ENCODE measurements around the gene COLQ.
"Not testable (repeated sequence)": the region's sequence is repeated elsewhere in the genome, so short reads cannot be mapped to it uniquely, and the experiment has no call there.

COLQ gene

DNA sequence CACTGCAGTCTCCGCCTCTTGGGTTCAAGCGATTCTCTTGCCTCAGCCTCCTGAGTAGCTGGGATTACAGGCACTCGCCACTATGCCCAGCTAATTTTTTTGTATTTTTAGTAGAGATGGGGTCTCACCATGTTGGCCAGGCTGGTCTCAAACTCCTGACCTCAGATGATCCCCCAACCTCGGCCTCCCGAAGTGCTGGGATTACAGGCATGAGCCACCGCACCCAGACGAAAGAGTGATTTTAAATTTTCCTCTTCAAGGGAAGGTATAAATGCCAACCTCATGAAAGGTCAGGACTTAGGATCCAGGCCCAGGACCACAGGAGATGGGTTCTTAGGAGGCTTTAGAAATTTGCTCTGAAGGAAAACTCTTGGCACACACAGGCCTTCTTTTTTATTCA is 110.5 kb downstream of the COLQ start:
- DNase-seq, result not testable (repeated sequence)

DNA sequence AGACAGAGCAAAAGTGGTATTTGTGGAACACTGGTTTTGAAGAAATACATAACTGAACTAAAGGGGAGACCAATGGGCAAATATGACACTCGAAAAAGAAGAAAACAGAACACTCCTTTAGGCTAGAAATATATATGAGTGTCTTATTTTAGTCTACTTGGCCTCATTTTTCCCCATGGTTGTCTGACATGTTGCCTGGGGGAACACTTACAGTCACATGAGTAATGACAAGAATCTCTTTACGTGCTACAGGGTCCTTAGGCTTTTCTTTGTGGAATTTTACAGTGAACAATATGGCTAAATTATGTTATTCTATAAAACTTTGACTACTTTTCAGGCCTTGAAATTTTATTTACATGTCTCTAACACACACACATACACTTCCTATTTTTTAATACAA is 111.7 kb downstream of the COLQ start:
- DNase-seq, result no peak

DNA sequence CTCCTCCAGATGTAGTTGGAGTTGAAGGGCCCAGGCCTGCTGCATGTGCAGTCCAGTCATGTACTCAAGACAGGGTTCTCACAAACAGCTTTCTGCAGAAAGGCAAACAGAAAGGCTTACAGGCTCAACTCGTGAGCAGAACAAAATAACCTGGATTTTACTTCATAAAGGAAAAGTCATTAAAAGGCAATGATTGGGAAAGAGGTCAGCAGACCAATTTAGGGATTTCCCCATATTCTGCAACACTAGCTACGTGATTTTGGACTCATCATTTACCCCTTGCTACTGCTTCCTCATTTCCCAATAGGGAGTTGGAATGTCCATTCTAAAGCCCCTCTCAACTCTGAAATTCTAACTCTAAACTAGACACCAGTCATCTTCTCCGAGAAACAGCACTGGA is 112.3 kb downstream of the COLQ start:
- DNase-seq, result no peak

DNA sequence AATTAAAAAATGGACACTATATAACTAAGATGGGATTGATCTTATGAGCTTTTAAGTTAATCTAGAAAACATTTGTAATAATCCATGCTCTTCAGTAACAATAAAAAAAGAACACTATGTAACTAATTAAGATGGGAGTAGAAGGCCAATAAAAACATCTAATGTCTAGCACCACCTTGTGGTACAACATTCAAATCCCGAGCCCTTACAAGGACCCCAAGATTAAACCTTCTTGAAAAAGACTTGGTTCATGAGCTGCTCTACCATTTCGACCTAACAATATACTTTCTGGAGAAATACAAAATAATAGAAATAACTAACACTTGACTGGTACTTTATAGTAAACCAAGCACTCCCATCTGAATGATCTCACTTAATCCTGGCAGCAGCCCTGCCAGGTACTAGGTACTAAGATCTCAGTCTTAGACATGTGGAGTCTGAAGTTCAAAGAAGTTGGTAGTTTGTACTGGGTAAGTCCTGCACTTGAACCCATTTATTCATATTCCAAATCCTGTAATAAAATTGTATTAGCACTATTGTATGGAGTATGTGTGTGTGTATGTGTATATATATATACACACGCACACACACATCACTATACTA is 116.0 kb downstream of the COLQ start:
- DNase-seq, result peak in 1 of 2 experiments; percentile 6

DNA sequence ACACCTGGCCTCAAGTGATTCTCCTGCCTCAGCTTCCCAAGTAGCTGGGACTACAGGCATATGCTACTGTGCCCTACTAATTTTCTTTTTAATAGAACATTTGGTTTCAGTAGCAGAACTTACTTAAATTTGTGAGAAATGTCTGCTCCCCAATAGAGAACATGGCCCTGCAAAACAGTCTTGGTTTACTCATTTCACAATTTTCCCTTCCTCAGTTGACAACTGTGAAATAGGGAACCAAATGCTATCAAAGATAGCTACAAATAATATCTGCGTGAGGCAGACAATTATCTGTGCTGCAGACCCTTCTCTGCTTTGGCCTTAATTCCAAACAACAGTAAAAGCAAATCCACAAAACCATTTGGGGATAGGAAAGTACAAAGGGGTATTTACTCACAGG is 116.7 kb downstream of the COLQ start:
- no peak for DNase-seq

DNA sequence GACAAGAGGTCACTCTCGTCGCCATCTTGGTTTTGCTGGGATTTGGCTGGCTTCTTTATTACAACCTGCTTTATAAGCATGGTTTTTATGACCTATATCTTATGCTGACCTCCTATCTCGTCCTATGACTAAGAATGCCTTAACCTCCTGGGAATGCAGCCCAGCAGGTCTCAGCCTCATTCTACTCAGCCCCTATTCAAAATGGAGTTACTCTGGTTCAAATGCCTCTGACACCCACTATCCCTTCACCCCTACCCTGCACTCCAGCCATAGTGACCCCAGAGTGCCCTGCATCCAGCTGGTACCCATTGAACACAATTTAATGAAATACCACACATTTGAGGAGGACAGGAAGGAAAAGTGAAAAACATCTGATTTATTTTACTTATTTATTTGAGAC is 117.5 kb downstream of the COLQ start:
- DNase-seq, result no peak

DNA sequence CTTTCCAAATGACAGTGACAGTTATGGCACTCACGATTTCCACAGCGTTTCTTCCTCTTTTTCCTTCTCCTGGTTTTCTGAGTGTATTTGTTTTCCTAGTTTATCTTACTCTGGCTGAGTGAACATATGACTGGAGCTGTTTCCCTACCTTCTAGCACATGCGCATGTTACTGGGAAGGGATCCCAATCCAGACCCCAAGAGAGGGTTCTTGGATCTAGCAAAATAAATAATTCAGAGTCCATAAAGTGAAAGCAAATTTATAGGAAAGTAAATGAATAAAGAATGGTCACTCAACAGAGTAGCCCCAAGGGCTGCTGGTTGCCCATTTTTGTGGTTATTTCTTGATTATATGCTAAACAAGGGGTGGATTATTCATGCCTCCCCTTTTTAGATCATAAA is 118.0 kb downstream of the COLQ start:
- DNase-seq, result no peak

DNA sequence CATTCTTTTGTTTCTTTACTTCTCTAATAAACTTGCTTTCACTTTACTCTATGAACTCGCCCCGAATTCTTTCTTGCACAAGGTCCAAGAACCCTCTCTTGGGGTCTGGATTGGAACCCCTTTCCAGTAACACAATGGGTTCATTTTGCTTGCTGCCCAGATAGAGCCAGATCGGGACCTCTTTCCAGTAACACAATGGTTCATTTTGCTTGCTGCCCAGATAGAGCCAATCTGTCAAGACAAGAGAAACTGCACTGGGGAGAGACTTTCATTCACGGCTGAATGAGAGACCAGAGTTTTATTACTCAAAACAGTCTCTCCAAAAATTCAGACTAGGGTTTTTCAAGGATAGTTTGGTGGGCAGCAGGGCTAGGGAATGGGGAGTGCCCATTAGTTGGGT is 119.6 kb downstream of the COLQ start:
- DNase-seq, result no peak
